Measurements from ENCODE around the gene DMD.

GRCh38 chrX:31092970-31093638, 2118.2 kb downstream of the DMD start:
- TF ChIP-seq POU5F1 (IDR thresholded peaks at IDR 0.05; ENCODE audit: low read depth, low read length) (no peak), CTCF (IDR thresholded peaks at IDR 0.05; ENCODE audit: control extremely low read depth in 1 of 3, insufficient read depth in 1 of 3, low read depth in 1 of 3, low read length in 3 of 3) (no peak)

Data from H1 (cell line).